HUES64 (cell line): ENCODE measurements around the gene SCN1B.

Experiments used
- H3K27ac ChIP-seq: 2 replicates; pipeline ENCODE4 v1.7.0; 2013; ENCODE audit warnings: low read depth, low read length, inconsistent platforms
- H3K27me3 ChIP-seq: 2 replicates; pipeline ENCODE4 v1.6.1; 2013; ENCODE audit warnings: mild to moderate bottlenecking, low read length; ENCODE audit not compliant: insufficient read depth
- H3K36me3 ChIP-seq: 2 replicates; pipeline ENCODE4 v1.6.1; 2013; ENCODE audit warnings: mild to moderate bottlenecking, low read length; ENCODE audit not compliant: insufficient read depth
- H3K4me1 ChIP-seq: 2 replicates; pipeline ENCODE4 v1.6.1; 2013; ENCODE audit warnings: mild to moderate bottlenecking, low read length, moderate library complexity; ENCODE audit not compliant: insufficient read depth
- H3K4me3 ChIP-seq: 2 replicates; pipeline ENCODE4 v1.5.1; 2013; ENCODE audit warnings: mild to moderate bottlenecking, low read length, moderate library complexity
- H3K9ac ChIP-seq: 2 replicates; pipeline ENCODE4 v1.6.1; 2013; ENCODE audit warnings: mild to moderate bottlenecking, low read depth, low read length
- H3K9me3 ChIP-seq: 2 replicates; pipeline ENCODE4 v1.6.1; 2013; ENCODE audit warnings: low read depth, low read length; ENCODE audit not compliant: insufficient read depth
- WGBS: fragments of 150-250, 120-280 bp; methylation state at CpG from one replicate; pipeline ENCODE4 v1.1.7; 2013; ENCODE audit warnings: missing lambda C conversion rate; 5-methylcytosine and 5-hydroxymethylcytosine counted together

The SCN1B gene

GRCh38 chr19:35073516-35073915 is 43.2 kb downstream of the SCN1B start:
- Histone ChIP-seq H3K27me3 (no peaks in the 10 kb centered on the region), H3K9me3 (no peaks in the 10 kb centered on the region), H3K36me3 (no peaks in the 10 kb centered on the region), H3K4me3 (no peak overlapping the region), H3K27ac (no peak overlapping the region), H3K9ac (no peak overlapping the region), H3K4me1 (peaks cover 8% of the 10 kb centered on the region)
- WGBS: 91% methylated on average over 10 of the region's 10 CpGs

GRCh38 chr19:35073941-35074340 is 43.7 kb downstream of the SCN1B start:
- Histone ChIP-seq H3K4me1 (0 out of 2 replicates have a peak, but pooled peaks cover 4% of the 10 kb centered on the region), H3K9me3 (no peaks in the 10 kb centered on the region), H3K36me3 (no peaks in the 10 kb centered on the region), H3K9ac (no peak overlapping the region), H3K27ac (no peak overlapping the region), H3K4me3 (no peak overlapping the region), H3K27me3 (no peaks in the 10 kb centered on the region)
- WGBS: 76% methylated on average over 8 of the region's 8 CpGs

- Histone ChIP-seq H3K36me3 (no peaks in the 10 kb centered on the region), H3K4me1 (no peaks in the 10 kb centered on the region), H3K27ac (no peak overlapping the region), H3K9me3 (no peaks in the 10 kb centered on the region), H3K9ac (no peak overlapping the region), H3K27me3 (no peaks in the 10 kb centered on the region), H3K4me3 (no peak overlapping the region)
- WGBS: 91% methylated on average over 21 of the region's 21 CpGs
These were observed 44.3 kb downstream of the SCN1B start for GRCh38 chr19:35074426-35075201.

GRCh38 chr19:35075202-35076025 is 45.1 kb downstream of the SCN1B start:
- no peaks in the 10 kb centered on the region for H3K9me3 ChIP-seq
- no peaks in the 10 kb centered on the region for H3K27me3 ChIP-seq
- H3K36me3 ChIP-seq: no peaks in the 10 kb centered on the region
- 93% methylated on average over 21 of the region's 21 CpGs for WGBS
- no peak overlapping the region for H3K9ac ChIP-seq
- H3K4me1 ChIP-seq: no peaks in the 10 kb centered on the region
- H3K27ac ChIP-seq: no peak overlapping the region
- H3K4me3 ChIP-seq: no peak overlapping the region

- H3K36me3 ChIP-seq: no peaks in the 10 kb centered on the region
- no peaks in the 10 kb centered on the region for H3K4me1 ChIP-seq
- H3K27me3 ChIP-seq: no peaks in the 10 kb centered on the region
- 91% methylated on average over 6 of the region's 6 CpGs for WGBS
- no peak overlapping the region for H3K9ac ChIP-seq
- H3K4me3 ChIP-seq: no peak overlapping the region
- no peaks in the 10 kb centered on the region for H3K9me3 ChIP-seq
- no peak overlapping the region for H3K27ac ChIP-seq
These were observed 45.7 kb downstream of the SCN1B start for GRCh38 chr19:35076026-35076370.

- Histone ChIP-seq H3K4me3 (no peak overlapping the region), H3K4me1 (no peaks in the 10 kb centered on the region), H3K36me3 (no peaks in the 10 kb centered on the region), H3K27ac (no peak overlapping the region), H3K27me3 (no peaks in the 10 kb centered on the region), H3K9ac (no peak overlapping the region), H3K9me3 (no peaks in the 10 kb centered on the region)
- 93% methylated on average over 8 of the region's 8 CpGs for WGBS
These were observed 46.4 kb downstream of the SCN1B start for GRCh38 chr19:35076657-35077056.

GRCh38 chr19:35077411-35078223 is 47.3 kb downstream of the SCN1B start:
- no peak overlapping the region for H3K9ac ChIP-seq
- WGBS: 93% methylated on average over 17 of the region's 17 CpGs
- no peak overlapping the region for H3K27ac ChIP-seq

GRCh38 chr19:35079826-35080225 is 49.6 kb downstream of the SCN1B start:
- Histone ChIP-seq H3K27ac (no peak overlapping the region), H3K9me3 (no peaks in the 10 kb centered on the region), H3K4me3 (no peak overlapping the region), H3K27me3 (no peaks in the 10 kb centered on the region), H3K36me3 (no peaks in the 10 kb centered on the region), H3K9ac (no peak overlapping the region), H3K4me1 (no peaks in the 10 kb centered on the region)
- 94% methylated on average over 14 of the region's 14 CpGs for WGBS

More at GRCh38 chr19:35077411-35078223, 47.3 kb downstream of the SCN1B start:
- Histone ChIP-seq H3K4me1 (no peaks in the 10 kb centered on the region), H3K27me3 (no peaks in the 10 kb centered on the region), H3K36me3 (no peaks in the 10 kb centered on the region), H3K9me3 (no peaks in the 10 kb centered on the region), H3K4me3 (no peak overlapping the region)

- Histone ChIP-seq H3K4me1 (no peaks in the 10 kb centered on the region), H3K9ac (no peak overlapping the region), H3K36me3 (no peaks in the 10 kb centered on the region), H3K4me3 (no peak overlapping the region), H3K27me3 (no peaks in the 10 kb centered on the region), H3K9me3 (no peaks in the 10 kb centered on the region), H3K27ac (no peak overlapping the region)
- WGBS: 92% methylated on average over 16 of the region's 16 CpGs
These were observed 50.4 kb downstream of the SCN1B start for GRCh38 chr19:35080613-35081170.

- H3K9ac ChIP-seq: no peak overlapping the region
- H3K36me3 ChIP-seq: no peaks in the 10 kb centered on the region
- WGBS: 91% methylated on average over 6 of the region's 6 CpGs
- H3K27ac ChIP-seq: no peak overlapping the region
- no peak overlapping the region for H3K4me3 ChIP-seq
- no peaks in the 10 kb centered on the region for H3K9me3 ChIP-seq
- H3K27me3 ChIP-seq: no peaks in the 10 kb centered on the region
- no peaks in the 10 kb centered on the region for H3K4me1 ChIP-seq
These were observed 50.9 kb downstream of the SCN1B start for GRCh38 chr19:35081201-35081600.
